Gastrocnemius medialis (tissue), 4 donors: ENCODE data around the gene SPC24.

Experiments
- POLR2A ChIP-seq, 2 donors: fragments of 450-650 bp; IDR thresholded peaks; one replicate each; pipeline ENCODE4 v1.6.1; 2017; ENCODE audit warnings: antibody characterized with exemption in 2 of 2, mild to moderate bottlenecking in 2 of 2, moderate library complexity in 2 of 2
- TF ChIP-seq, protein P1 (sequence below), 5 experiments: fragments of 450-650 bp in 3 of 5; fragments of 200-600 bp in 2 of 5; sonication (generic) in 2 of 5; IDR thresholded peaks in 4 of 5; conservative IDR thresholded peaks in 1 of 5; 1 replicate in 4 of 5; 2 replicates in 1 of 5; pipeline ENCODE4 v1.5.1; 2016 to 2019; ENCODE audit warnings: antibody characterized with exemption in 5 of 5, mild to moderate bottlenecking in 3 of 5, moderate library complexity in 3 of 5

DNA sequence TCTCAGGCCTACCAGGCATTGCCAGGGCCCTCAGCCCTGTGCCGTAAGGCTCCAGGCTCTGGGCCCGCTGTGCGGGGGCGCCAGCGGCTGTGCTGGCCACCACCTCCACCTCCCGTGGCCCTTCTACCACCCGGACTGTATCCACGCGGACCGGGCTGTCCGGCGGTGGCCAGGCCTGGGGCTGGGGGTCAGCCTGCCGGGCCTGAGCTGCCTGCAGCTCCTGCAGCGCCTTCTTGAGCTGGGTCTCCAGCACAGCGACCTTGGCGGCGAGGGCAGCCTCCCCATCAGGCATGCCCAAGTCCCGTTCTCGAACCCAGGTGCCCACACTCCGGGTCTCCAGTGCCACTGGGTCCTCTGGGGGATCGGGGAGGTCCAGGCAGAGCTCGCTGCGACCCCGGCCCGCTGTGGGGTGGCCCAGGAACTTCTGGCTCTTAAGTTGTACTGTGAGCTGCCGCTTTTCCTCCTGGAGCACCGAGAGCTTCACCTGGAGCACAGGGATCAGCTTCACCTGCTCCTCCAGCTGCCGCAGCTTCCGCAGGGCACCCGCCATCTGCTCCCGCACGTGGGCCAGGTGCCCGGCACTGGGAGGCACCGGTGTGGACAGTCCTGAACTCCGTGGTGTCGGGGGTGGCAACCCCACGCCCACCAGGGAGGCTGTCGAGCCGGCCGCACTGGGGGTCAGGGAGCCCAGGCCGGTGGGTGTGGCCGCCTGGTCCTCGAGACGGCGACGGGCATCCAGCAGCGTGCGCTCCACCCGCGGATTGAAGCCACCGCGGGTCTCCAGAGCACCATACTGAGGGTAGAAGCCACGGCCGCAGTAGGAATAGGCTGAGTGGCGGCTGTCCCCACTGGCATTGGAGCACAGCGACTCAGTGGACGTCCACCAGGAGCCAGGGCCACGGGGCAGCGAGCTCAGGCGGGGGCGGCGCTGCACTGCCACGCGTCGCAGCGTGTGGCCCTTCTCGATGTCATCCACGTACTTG, 37.7 kb upstream of the SPC24 start:
- TF ChIP-seq, protein P1, sequence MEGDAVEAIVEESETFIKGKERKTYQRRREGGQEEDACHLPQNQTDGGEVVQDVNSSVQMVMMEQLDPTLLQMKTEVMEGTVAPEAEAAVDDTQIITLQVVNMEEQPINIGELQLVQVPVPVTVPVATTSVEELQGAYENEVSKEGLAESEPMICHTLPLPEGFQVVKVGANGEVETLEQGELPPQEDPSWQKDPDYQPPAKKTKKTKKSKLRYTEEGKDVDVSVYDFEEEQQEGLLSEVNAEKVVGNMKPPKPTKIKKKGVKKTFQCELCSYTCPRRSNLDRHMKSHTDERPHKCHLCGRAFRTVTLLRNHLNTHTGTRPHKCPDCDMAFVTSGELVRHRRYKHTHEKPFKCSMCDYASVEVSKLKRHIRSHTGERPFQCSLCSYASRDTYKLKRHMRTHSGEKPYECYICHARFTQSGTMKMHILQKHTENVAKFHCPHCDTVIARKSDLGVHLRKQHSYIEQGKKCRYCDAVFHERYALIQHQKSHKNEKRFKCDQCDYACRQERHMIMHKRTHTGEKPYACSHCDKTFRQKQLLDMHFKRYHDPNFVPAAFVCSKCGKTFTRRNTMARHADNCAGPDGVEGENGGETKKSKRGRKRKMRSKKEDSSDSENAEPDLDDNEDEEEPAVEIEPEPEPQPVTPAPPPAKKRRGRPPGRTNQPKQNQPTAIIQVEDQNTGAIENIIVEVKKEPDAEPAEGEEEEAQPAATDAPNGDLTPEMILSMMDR (IDR thresholded peaks at IDR 0.05 in 4 of 5, conservative IDR thresholded peaks at IDR 0.05 in 1 of 5): no peak
- TF ChIP-seq POLR2A (IDR thresholded peaks at IDR 0.05): no peak
